ENCODE measurements around the gene ZEB1. TPM values are rescaled to one million over a fixed set of nuclear protein-coding genes. Genes with fewer than 3 reads are reported as not detected.
A peak's percentile ranks its signal among the peaks of the same experiment; 100 is the strongest.

Gene ZEB1
- total and polyA plus RNA-seq, 9 of the 15 experiments (the other 6 are each of a cell fraction or from before 2014, with no cell fraction given), result 2.1 to 8.4 (median 4.9) TPM

- ChIA-PET POLR2A (no interaction called here), CTCF (ENCODE audit: low intra/inter-chr PET ratio) (no interaction called here)
- Histone ChIP-seq H3K27me3 (ENCODE audit: control insufficient read depth in 2 of 2, insufficient read depth in 2 of 2, low read length in 2 of 2) (peaks cover 3 to 5% of the 10 kb centered on the region in 2 experiments; a peak in 3 of 5 replicates), H4K20me1 (replicated peaks; ENCODE audit: control insufficient read depth, insufficient read depth, low read length) (peaks cover 8% of the 10 kb centered on the region; the same call in 1 of the 2 replicates), H3K9me1 (ENCODE audit: control insufficient read depth, insufficient read depth, low read length) (no peaks in the 10 kb centered on the region), H3K4me3 (no peak overlapping the region), H3K36me3 (ENCODE audit: control insufficient read depth, insufficient read depth, low read length) (no peaks in the 10 kb centered on the region), H3K9me3 (replicated peaks; ENCODE audit: control insufficient read depth, insufficient read depth, low read depth, low read length) (no peaks in the 10 kb centered on the region), H2AFZ (ENCODE audit: low read depth, low read length) (no peak overlapping the region), H3K27ac (ENCODE audit: extremely low read depth, low read depth, low read length) (no peak overlapping the region), H3K79me2 (ENCODE audit: control insufficient read depth, insufficient read depth, low read length) (peaks cover 8% of the 10 kb centered on the region; the same call in 2 of the 3 replicates), H3K4me1 (replicated peaks in 1 of 2; ENCODE audit: control insufficient read depth in 2 of 2, insufficient read depth in 2 of 2, low read length in 2 of 2) (peaks cover 7 to 26% of the 10 kb centered on the region in 2 experiments; a peak in 3 of 5 replicates), H3K4me2 (ENCODE audit: insufficient read depth, low read length) (no peak overlapping the region), H3K9ac (ENCODE audit: insufficient read depth in 1 of 2, low read depth in 2 of 2, low read length in 2 of 2) (no peak overlapping the region)
- no peak for FAIRE-seq
- TF ChIP-seq CHD2 (IDR thresholded peaks at IDR 0.05; ENCODE audit: low read depth, low read length) (no peak), POLR2B (IDR thresholded peaks at IDR 0.05; ENCODE audit: low read depth, partially characterized antibody) (no peak), SETDB1 (IDR thresholded peaks at IDR 0.05; ENCODE audit: low read length) (no peak), CREB1 (IDR thresholded peaks at IDR 0.05) (no peak), CREB1 (CRISPR knock-in tag; IDR thresholded peaks at IDR 0.05) (no peak)
- BruUV-seq (replicated peaks), result no TSS peak
- DNase-seq (ENCODE audit: extremely low read depth in 1 of 4, low spot score in 3 of 4), result no peak
- intact Hi-C loops (cut with micrococcal nuclease) (no loop called here), in situ Hi-C loops (cut with MboI) (no loop called here)
- WGBS (ENCODE audit: insufficient coverage, low coverage, missing lambda C conversion rate), result 34% methylated on average over 2 of the region's 2 CpGs
- ATAC-seq, result no peak
These were observed 3.6 kb downstream of the ZEB1 start for GRCh38 chr10:31322647-31323046.

GRCh38 chr10:31340343-31340742, 21.3 kb downstream of the ZEB1 start:
- in situ Hi-C loops (cut with MboI), result no loop called here
- Histone ChIP-seq H3K79me2 (ENCODE audit: control insufficient read depth, insufficient read depth, low read length) (no peaks in the 10 kb centered on the region), H3K4me2 (ENCODE audit: insufficient read depth, low read length) (no peak overlapping the region)

More at GRCh38 chr10:31340343-31340742, 21.3 kb downstream of the ZEB1 start:
- ChIA-PET POLR2A (no interaction called here), CTCF (ENCODE audit: low intra/inter-chr PET ratio) (no interaction called here)
- no peak for FAIRE-seq
- H4K20me1 ChIP-seq (replicated peaks; ENCODE audit: control insufficient read depth, insufficient read depth, low read length), result no peaks in the 10 kb centered on the region
- no peaks in the 10 kb centered on the region for H3K9me1 ChIP-seq (ENCODE audit: control insufficient read depth, insufficient read depth, low read length)
- no peaks in the 10 kb centered on the region for H3K4me1 ChIP-seq (replicated peaks in 1 of 2; ENCODE audit: control insufficient read depth in 2 of 2, insufficient read depth in 2 of 2, low read length in 2 of 2)
- H3K27ac ChIP-seq (ENCODE audit: extremely low read depth, low read depth, low read length), result no peak overlapping the region
- no peak for DNase-seq (ENCODE audit: extremely low read depth in 1 of 4, low spot score in 3 of 4)
- no peaks in the 10 kb centered on the region for H3K36me3 ChIP-seq (ENCODE audit: control insufficient read depth, insufficient read depth, low read length)
- intact Hi-C loops (cut with micrococcal nuclease), result no loop called here
- no peak overlapping the region for H3K9ac ChIP-seq (ENCODE audit: insufficient read depth in 1 of 2, low read depth in 2 of 2, low read length in 2 of 2)
- H3K27me3 ChIP-seq (ENCODE audit: control insufficient read depth in 2 of 2, insufficient read depth in 2 of 2, low read length in 2 of 2), result no peaks in the 10 kb centered on the region
- H3K4me3 ChIP-seq, result no peak overlapping the region
- ATAC-seq, result no peak
- no TSS peak for BruUV-seq (replicated peaks)
- no peak overlapping the region for H2AFZ ChIP-seq (ENCODE audit: low read depth, low read length)
- TF ChIP-seq LCOR (CRISPR knock-in tag; IDR thresholded peaks at IDR 0.05) (no peak), NFIC (IDR thresholded peaks at IDR 0.05) (peak; percentile 56)
- H3K9me3 ChIP-seq (replicated peaks; ENCODE audit: control insufficient read depth, insufficient read depth, low read depth, low read length), result no peaks in the 10 kb centered on the region
